Hippocampal formation (tissue), 2 donors: Measurements from ENCODE around the gene ALK.

Source experiments
- DNase-seq, 2 donors: peaks; one replicate each; lab custom pipeline; 2025; lab: John Stamatoyannopoulos, UW

The ALK gene

DNA sequence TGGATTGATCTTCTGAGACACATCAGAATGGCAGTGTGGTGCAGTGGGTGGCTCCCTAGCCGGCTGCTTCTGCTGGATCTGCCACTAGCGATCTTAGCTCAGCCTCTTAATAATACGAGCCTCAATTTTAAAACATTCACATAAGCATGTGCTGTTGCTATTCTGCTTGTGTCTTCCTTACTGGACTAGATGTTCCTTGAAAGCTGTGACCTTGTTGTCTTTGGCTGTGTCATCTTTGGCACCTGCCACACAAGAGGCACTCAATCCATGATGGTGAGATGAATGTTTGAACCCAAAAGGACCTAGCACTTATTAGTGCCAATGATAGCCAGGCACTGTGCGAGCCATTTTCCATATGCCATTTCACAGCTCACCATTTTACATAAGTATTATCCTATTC lies 393.0 kb downstream of the ALK start:
- DNase-seq: no peak

GRCh38 chr2:29527947-29528346 lies 393.4 kb downstream of the ALK start:
- no peak for DNase-seq

- DNase-seq: no peak
Observed at GRCh38 chr2:29526587-29527586, 394.5 kb downstream of the ALK start.

GRCh38 chr2:29525921-29526320 lies 395.5 kb downstream of the ALK start:
- no peak for DNase-seq

- no peak for DNase-seq
Observed at GRCh38 chr2:29524652-29525051, 396.7 kb downstream of the ALK start.

DNA sequence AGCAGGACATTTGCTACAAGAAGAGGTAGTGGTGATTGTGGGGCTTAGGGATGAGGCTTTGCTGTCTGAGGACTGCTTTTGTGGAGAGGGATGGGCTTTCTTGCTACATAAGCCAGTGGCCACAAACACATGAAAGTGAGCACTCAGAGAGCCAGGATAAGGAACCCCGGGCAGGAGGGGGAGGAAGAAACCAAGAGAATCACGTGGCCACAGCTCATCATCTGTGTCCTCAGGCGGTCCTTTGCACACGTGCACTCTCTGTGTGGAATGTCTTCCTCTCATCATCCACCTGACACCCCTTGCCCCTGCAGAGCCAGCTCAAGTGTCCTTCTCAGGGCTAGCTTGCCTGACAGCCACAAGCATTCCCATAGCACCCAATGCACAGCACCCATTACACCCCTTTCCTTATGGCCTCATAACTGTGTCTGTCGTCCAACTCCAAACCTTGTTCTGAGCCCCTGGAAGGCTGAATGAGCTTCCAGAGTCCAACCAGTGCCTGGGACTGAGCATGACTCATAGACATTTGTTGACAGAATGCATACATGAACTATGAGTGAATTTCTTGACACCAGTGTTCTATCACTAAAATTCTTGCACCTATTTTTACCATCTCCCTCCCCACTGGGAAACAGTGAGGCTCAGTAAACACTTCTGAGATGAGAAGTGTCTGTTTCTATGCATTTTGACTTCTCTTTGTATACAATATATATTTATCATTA lies 398.3 kb downstream of the ALK start:
- DNase-seq: no peak

DNA sequence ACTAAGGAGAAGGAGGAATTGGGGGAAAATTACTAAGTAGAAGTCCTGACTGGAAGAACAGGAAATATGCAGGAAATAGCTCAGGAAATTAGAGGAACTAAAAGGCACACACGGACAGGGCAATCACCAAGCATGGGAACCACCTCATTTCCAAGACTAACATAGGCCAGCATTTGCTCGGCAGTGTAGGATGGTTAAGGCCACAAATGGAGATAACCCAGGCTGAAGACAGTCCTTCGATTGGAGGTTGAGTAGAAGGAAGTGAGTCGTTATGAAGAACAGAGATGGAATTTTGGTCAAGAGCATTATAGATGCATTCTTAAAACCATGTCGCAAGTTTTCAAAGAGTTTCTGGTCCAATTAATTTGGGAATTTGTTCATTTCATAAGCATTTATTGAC lies 401.4 kb downstream of the ALK start:
- DNase-seq: no peak

DNA sequence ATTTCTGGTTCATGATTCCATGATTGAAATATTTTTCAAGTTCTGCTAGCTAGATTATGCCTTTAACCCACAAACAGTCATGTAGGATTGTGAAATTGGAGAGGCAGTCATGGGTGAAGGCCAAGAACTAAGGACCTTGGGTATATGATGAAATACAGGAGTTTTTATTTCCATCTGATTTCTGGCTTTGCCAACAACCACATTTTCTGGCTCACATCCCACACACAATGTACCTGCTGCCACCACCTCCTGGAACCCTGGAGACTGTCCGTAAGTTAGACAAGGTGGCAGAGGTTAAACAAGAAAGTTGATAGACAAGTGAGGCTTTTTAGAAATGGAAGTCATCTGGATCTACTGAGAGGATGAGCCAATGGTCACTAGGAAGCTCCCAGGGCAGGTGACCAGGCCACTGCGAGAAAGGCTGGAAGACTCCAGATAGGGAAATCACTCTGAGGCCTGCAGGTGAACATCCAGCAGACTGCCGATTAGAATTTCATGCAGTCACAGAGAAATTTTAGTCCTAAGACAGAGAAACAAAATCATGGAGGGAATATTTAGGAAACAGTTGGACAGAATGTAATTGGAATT lies 402.0 kb downstream of the ALK start:
- no peak for DNase-seq

DNA sequence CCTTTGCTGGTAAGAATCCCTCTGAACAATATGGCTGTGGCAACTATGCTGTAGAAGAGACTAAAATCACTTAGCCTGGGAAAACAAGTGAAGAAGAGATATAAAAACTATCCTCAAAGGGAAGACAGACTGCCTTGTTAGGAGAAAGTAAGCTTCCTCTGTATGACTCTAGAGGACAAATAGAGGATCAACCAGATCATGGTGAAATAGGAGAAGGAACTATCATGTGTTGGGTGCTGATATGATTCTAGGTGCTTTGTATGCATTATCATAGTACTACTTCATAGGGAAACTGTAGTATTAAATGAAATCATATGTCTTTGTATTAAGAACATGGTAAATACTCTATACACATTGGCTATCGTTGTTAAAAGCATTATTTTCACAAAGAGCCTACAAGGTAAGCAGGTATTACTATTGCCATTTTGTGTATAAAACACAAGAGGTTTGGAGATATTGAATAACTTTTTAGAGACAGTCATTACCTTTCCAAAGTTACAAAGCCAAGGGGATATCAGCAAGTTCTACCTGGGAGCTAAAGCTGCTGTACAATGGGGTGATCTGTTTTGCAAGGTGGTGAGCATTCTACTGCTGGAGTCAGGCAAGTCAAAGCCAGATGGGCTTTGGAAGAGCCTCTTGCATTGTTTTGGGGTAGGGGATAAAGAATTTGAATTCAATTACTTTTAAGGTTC lies 402.6 kb downstream of the ALK start:
- DNase-seq: no peak

DNA sequence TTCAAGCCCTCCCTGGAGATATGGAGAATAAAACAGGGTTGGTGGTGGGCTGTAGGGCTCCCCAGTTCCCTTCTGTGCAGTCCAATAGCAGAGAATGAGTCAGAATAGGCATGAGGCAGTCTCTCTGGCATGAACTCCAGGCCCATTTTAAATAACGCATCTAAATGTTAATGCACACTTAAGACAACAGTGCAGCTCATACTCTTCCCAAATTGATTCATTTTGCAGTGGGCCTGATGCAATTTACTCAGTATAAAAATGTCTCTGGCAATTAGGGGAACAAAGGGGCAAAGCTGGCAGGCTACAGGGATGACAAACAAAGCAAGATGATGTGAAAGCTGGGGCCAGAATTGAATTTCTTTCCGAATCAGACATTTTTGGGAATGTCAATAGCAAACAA lies 403.4 kb downstream of the ALK start:
- DNase-seq: no peak

DNA sequence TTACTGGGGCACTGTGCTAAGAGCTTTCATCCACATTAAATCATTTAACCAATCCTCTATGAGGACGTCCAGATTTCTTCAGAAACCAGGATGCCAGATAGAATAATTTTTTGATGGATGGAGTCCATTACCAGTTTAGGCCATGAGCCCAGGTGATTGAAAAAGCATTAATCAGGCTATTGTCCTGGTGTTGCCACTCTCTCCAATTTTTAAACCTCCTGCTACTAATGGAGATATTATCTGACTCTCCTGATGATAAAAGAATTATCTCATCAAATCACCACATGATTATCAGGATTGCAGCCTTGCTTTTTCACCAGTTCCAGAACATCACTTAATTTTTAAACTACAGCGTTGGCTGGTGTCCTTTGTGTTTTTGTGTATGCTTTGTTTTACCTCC lies 404.0 kb downstream of the ALK start:
- DNase-seq: no peak

- DNase-seq: no peak
Observed at GRCh38 chr2:29516767-29517166, 404.6 kb downstream of the ALK start.

- no peak for DNase-seq
Observed at GRCh38 chr2:29509878-29510277, 411.5 kb downstream of the ALK start.

GRCh38 chr2:29509397-29509796 lies 412.0 kb downstream of the ALK start:
- no peak for DNase-seq

- no peak for DNase-seq
Observed at GRCh38 chr2:29504746-29505145, 416.6 kb downstream of the ALK start.

DNA sequence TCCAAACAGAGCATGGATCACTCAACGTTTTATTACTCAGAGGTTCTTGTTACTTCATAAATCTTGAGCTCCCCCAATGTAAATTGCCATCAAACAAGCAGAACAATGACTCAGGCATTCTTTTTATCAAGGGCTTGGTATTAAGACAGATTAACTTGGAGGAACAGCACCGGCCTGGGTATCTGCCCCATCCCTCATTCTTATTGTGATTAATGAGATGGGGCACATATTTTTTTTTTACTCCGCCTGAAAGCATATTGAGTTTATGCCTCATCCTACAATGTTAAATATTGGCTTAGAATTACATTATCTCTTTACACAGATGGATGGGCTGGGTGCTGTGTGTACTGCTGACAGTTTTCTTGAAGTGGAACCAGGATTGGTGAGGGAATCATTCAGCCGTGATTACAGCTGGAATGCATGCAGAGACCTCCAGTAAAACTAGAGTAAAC lies 418.9 kb downstream of the ALK start:
- no peak for DNase-seq

- no peak for DNase-seq
Observed at GRCh38 chr2:29497375-29497774, 424.0 kb downstream of the ALK start.

- no peak for DNase-seq
Observed at GRCh38 chr2:29496198-29496597, 425.2 kb downstream of the ALK start.

DNA sequence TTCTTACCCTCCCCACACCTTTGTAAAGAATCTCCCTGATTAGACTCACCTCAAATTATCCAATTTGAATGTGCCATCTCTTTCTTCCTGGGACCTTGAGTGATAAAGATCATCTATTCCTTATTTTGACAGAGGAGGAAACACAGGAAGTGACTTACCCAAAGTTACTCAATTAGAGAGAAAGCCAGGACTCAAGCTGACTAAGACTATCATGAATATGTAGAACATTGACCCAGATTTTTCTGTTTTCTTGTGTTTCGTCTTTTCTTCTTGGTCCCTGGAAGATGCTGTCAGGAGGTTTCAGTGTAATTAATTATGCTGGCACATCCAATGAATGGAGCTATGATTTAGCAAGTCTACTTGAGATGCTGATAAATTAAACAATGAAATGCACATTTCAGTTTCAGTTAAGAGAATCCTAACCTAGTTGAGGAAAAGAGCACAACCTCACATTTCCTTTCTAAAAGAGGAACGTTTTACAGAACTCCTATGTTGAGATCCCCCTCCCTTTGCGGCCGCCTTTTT lies 425.8 kb downstream of the ALK start:
- no peak for DNase-seq

- no peak for DNase-seq
Observed at GRCh38 chr2:29495068-29495467, 426.3 kb downstream of the ALK start.

- DNase-seq: peak in 1 of 2 donors; percentile 28
Observed at GRCh38 chr2:29492701-29493100, 428.7 kb downstream of the ALK start.

DNA sequence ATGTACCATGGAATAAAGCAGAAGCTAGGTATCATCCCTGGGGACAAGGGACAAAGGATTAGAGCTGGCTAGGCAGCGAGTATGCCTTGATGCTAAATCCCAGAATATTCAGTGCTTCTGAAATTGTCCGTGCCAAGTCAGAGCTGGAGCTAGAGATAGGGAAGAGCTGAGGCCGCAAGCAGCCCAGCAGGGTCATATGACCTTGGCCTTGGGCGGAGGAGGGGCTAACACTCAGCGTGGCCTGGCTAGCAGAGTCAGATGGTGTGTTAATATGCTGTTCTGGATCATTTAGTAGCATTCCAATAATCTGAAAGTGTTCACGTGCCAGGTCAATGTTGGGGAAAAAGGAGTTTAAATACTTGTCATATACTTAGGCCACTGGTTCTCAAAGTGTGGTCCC lies 431.3 kb downstream of the ALK start:
- no peak for DNase-seq
